GM18907 (cell line): ENCODE results near the gene ADAMTS12.
"Not testable (repeated sequence)": the region's sequence is repeated elsewhere in the genome, so short reads cannot be mapped to it uniquely, and the experiment has no call there.

ENCODE experiments used
- ATAC-seq: cut with Tn5 transposase; IDR thresholded peaks from one replicate; pipeline ENCODE4 v1.9.1; 2021; ENCODE audit warnings: mild to moderate bottlenecking, moderate library complexity; ENCODE audit not compliant: unreplicated experiment

The ADAMTS12 gene

DNA sequence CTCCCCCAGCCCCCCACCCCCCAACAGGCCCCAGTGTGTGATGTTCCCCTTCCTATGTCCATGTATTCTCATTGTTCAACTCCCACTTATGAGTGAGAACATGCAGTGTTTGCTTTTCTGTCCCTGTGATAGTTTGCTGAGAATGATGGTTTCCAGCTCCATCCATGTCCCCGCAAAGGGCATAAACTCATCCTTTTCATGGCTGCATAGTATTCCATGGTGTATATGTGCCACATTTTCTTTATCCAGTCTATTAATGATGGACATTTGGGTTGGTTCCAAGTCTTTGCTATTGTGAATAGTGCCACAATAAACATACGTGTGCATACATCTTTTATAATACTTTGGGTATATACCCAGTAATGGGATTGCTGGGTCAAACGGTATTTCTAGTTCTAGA lies 23.1 kb upstream of the ADAMTS12 start:
- ATAC-seq: not testable (repeated sequence)

DNA sequence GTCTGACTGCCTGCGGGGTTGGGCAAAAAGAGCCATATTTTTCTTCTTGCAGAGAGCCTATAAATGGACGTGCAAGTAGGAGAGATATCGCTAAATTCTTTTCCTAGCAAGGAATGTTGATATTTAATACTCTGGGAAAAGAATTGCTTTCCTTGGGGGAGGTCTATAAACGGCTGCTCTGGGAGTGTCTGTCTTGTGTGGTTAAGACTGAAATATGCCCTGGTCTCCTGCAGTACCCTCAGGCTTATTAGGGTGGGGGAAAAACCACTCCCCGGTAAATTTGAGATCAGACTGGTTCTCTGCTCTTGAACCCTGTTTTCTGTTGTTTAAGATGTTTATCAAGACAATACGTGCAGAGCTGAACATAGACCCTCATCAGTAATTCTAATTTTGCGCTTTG lies 14.5 kb upstream of the ADAMTS12 start:
- not testable (repeated sequence) for ATAC-seq

DNA sequence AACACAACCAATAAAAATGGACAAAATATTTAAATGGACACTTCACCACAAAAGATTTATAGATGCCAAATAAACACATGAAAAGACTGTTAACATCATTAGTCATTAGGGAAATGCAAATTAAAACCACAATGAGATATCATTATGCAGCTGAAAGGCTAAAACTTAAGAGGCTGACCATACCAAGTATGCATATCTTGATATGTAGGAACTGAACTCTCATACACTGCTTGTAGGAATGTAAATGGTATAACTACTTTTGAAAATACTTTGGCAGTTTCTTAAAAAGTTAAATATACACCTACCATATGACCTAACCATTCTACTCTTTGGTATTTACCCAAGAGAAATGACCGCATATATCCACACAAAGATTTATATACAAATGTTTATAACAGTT lies 13.6 kb upstream of the ADAMTS12 start:
- ATAC-seq: no peak

DNA sequence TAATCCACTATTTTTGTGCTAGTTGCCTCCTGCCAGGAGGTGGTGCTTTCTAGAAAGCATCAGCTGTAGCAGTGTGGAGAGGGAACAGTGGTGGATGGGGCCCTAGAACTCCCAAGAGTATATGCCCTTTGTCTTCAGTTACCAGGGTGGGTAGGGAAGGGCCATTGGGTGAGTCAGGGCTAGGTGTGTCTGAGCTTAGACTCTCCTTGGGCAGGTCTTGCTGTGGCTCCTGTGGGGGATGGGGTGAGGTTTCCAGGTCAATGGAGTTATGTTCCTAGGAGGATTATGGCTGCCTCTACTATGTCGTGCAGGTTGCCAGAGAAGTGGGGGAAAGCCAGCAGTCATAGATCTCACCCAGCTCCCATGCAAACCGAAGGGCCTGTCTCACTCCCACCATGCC lies 11.3 kb upstream of the ADAMTS12 start:
- no peak for ATAC-seq

DNA sequence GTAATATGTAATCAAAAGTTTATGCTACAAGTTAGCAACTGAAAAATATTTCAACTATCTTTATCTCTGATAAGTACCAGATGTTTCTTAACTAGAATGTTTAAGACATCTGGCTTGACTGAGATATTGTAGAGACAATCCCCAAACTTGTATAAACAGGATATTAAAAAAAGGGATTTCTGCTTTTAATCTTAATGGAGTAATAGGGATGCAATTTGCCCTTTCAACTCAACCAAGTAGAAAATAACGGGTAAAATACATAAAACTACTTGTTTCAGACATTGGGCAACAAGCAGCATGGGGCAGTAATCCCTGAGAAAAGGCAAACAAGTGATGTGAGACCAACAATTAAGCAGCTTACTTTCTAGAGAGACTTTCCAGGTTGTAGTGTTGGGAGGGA lies 9.4 kb upstream of the ADAMTS12 start:
- ATAC-seq: no peak

DNA sequence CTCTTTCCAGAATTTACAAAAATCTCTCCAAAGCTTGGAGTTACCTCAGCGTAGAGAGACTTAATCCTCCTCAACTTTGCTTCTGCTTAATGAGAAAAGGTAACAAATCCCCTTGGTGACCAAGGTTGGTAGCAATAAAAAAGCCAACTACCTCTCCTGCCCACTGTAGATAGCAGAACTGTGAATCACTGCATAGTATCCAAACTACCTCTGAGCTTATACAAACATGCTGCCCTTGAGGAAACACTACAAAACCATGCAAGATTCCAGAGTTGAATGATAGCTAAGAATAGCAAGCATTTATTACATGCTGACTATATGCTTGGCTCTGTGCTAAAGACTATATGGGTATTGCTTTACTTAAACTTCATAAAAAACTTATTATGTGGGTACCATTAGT lies 2.8 kb upstream of the ADAMTS12 start:
- no peak for ATAC-seq

DNA sequence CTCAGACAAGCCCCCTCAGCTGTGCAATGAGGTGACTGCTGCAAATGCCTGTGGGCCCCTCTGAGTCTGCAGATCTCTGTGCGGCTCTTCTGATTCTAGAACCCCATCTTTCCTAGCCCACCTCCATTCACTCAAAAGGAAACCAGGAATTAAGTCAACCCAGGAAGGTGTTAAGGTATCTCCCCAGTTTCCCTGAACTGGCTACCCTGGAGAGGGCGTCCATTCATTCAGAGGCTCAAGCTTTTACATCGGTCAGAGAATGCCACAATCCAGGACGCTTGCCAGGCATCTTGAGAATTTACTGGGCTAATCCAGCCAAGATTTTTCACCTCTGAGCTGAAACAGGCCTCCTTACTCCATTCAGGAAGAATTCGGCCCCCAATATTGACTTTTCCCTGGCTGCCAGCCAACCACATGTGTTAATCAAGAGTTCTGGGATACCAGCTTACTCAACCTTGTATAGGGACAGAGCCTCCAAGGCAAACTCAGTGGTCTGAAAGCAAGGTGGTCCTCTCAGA lies 889 bp upstream of the ADAMTS12 start:
- no peak for ATAC-seq

DNA sequence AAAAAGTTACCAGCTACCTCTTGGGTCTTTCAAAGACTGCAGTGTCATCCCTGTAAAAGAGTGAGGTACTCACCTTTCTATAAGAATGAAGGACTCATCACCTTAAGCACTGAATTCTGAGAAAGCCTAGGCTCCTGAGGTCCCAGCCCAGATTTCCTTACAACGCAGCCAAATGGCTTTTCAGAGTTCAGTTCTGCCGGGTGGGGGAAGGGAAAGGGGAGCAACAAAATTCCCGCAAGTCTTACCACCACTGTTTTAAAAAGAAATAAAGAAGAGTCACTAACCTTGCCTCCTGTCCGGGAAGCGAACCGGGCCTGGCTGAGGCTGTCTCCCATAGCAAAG lies 373 bp downstream of the ADAMTS12 start:
- ATAC-seq: no peak

DNA sequence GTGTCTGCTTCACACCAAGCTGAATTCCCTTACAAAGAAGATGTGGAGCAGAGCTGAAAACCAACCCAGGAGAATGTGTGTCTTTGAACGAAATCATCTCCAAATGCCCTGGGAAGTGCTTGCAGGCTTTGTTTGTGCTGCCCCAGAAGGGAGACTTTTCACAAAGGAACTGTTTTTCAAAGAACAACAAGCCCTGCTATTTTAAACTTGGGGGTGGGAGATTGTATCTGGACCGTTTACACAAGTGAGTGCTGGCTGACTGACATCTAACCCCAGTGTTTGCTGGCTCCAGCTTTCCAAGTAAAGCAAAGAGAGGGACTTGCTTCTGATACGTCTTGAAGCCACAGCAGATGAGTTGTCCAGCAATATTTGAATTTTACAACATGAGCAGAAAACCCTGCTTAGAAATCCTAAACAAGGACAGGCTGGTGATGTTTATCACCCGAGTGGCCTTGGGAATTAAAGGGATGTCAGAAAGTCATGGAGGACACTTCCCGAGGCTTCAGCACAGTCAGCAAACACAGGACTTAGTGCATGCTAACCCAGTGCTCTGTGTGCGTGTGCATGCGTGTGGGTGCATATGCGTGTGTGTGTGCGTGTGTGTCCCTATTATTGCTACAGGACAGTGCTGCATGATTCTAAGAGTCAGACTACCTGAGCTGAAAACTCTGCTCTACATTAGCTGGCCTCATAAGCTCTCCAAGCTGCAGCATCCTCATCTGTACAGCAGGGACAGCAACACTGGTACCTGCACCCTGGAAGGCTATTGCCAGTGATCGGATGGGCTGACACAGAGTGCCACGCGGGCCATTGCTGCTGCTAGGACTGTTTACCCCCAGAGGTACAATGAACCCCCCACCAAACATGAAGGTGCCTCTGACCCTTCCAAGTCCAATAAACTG lies 1.4 kb downstream of the ADAMTS12 start:
- ATAC-seq: peak; percentile 57

DNA sequence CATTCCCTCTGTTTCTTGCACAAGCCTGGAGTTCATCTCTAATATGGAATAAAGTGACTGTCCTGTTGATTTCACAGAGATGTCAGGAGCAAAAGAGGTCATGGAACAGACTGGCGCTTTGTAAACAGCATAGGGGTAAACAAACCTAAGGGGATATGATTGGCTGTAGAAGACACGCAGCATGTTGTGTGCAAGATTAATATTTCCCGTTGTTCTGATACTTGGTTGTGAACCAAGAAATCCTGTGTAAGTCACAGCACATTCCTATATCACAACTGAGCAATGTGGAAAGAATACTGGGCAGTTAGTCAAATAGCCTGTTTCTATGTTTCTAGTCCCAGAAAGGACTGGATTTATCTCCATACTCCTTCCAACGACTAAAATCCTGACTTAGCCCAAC lies 3.2 kb downstream of the ADAMTS12 start:
- ATAC-seq: no peak

DNA sequence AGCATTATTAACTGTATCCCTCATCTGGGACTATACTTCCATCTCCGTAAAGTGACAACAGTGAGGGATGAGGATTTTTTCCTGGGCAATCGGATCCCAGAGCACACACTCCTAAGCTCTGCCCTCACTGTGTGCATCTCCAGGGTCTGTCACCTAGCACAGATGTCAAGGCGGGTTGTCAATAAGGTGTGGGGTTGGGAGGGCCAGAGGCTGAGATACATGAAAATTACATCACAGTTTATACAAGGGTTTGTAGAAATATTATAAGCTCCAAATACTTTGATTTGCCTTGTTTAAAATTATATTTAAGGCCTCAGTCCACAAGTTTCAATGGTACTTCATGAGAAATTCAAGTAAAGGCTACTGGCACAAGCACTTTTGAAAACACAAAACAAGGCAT lies 4.5 kb downstream of the ADAMTS12 start:
- no peak for ATAC-seq

DNA sequence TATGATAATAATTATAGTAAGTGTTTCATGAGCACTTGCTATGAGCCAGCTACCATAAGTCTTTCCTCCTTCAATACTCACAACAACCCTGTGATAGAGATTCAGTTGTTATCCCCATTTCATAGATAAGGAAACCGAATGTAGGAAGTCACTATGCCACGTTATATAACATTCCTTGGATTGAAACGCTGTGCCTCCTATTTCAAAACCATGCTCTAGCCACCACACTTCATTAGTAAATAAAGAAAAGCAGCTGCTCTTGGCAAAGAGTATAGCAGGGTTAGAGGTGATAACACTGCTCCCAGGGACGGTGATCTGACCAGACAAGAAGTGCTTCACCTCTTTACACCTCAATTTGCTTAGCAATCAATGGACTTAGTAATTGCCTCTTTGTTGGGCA lies 5.5 kb downstream of the ADAMTS12 start:
- ATAC-seq: no peak

DNA sequence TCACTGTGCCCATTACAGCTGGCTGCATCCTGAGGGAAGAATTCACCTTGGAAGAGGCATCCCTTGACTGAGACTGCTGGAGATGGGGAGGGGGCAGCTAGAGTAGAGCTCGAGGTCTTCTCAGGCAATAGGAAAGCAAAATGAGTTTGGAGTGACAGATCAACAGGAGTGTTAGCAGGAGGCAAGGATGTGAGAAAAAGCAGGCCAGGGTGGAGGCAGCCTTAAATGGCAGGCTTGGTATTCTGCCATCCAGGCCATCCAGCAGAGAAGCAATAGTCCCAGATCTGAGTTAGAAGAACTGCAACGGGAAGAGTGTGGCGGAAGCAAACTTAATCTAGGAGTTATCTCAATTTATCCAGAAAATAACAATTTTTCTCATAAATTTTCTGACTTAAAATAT lies 6.1 kb downstream of the ADAMTS12 start:
- no peak for ATAC-seq

DNA sequence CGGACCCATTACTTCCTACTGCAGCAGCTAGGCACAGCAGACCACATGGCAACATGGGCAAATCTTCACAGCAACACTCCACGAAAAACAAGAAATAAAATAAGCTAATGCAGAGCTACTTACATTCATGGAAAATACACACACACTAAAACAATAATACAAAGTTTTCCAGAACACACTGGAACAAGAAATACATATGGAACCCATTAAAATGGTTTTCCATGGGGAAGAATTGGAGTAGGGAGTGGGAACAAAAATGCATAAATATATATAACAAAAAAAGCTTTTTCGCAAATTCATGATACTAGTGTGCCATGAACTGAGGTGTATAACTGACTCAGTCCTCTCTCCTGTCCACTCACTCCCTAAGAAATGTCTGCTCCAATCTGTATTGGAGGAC lies 8.3 kb downstream of the ADAMTS12 start:
- no peak for ATAC-seq

DNA sequence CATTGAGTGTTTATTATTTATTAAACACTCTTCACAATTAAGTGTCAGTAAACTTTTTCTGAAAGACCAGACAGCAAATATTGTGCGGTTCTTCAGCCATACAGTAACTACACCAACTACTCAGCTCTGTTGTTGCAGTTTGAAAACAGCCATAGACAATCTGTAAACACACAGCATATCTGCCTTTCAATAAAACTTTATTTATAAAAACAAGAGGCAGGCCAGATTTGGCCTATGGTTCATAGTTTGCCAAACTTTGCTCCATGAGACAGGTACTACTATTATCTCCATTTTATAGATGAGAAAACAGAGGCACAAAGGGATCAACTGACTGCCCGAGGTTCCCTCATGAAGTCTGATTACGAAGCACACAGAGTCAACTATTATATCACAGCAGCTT lies 11.5 kb downstream of the ADAMTS12 start:
- ATAC-seq: no peak

DNA sequence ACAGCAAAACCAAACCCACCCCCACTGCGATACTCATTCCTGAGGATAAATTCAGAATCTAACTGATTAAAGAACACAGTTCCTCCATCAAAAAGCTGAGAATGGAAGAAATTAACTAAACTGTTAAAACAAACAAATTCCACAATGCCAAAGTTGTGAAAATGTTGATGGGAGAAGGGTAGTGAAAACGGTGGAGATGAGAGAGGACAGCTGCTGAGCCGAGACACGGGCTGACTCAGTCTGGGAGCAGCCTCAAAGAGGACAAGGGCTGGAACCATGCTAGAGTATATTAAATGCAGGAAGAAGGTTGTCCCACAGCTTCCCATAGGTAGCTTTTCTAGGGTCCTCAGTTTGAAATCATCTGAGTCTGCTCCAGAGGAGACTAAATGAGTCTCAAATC lies 14.3 kb downstream of the ADAMTS12 start:
- no peak for ATAC-seq

DNA sequence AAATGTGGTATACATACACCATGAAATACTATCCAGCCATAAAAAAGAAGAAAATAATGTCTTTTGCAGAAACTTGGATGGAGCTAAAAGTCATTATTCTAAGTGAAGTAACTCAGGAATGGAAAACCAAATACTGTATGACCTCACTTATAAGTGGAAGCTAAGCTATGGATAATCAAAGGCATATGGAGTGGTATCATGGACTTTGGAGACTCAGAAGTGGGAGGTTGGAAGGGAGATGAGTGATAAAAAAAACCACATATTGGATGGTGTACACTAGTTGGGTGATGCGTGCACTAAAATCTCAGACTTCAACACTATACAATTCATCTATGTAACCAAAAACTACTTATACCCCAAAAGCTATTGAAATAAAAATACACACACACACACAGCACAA lies 24.5 kb downstream of the ADAMTS12 start:
- no peak for ATAC-seq

DNA sequence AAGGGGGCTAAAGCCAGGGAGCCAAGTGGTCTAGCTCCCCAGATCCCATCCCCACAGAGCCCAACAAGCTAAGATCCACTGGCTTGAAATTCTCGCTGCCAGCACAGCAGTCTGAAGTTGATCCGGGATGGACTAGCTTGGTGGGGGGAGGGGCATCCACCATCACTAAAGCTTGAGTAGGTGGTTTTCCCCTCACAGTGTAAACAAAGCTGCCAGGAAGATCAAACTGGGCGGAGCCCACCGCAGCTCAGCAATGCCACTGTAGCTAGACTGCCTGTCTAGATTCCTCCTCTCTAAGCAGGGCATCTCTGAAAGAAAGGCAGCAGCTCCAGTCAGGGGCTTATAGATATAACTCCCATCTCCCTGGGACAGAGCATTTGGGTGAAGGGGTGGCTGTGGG lies 32.6 kb downstream of the ADAMTS12 start:
- ATAC-seq: not testable (repeated sequence)

DNA sequence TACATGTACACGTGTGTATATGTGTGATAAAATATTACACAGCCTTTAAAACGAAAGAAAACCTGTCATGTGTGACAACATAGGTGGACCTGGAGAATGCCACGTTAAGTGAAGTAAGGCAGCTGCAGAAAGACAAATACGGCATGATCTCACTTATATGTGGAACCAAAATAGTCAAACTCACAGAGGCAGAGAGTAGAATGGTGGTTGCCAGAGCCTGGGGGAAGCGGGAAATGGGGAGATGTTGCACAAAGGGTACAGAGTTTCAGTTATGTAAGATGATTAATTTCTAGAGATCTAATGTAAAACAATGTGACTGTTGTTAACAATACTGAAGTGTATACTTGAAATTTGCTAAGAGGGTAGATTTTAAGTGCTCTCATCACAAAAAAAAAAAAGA lies 34.8 kb downstream of the ADAMTS12 start:
- ATAC-seq: peak; percentile 61

DNA sequence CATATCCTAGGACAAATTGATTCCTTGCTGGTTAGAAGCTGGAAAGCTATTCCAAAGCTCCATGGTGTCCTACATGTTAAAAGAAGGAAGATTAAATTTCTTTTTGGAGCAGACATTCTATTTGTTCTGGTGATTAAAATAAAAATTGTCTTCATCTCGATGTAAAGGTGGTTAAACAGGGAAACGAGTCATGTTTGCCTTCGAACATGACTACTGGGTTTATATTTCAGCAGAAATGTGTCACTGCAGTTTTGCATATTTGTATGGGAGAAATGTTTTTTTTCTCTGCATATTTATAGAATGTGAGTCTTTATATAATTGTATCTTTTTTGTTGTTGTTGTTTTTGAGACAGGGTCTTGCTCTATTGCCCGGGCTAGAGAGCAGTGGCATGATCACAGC lies 36.4 kb downstream of the ADAMTS12 start:
- ATAC-seq: no peak

DNA sequence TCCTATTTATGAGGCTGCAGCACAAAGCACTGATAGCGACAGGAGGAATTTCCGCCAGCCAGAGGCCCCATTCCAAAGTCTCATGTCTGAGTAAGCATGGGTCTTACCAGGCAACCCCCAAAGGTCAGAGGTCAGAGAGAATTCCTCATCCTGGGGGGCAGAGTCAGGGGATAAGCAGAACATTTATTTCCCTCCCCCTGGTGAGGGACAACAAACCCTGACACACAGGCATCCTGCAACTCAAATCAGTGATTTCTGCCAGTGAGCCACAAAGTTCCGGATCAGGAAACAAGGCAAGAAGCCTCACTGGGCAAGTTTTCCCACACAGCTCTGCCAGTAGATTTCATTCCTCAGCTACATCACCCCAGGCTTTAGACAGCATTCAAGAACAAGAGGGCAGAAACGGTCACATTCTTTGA lies 37.0 kb downstream of the ADAMTS12 start:
- no peak for ATAC-seq

DNA sequence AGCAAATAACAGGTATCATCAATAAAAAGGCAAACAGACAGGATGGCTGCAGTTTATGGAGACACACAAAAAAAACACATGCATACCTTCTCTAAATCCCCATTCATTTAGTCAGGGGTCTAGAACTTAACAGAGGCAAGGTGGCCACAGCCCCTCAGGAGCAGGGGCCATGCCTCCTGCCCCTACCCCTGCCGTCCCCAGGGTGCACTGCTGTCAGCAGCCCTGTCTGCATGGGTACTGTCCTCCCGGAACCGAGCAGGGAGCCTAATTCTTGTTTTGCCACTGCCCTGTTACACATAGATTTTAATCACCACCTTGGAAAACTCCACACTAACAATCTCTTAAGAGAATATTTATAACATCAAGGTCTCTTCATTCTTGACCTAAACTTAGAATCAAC lies 39.0 kb downstream of the ADAMTS12 start:
- no peak for ATAC-seq

DNA sequence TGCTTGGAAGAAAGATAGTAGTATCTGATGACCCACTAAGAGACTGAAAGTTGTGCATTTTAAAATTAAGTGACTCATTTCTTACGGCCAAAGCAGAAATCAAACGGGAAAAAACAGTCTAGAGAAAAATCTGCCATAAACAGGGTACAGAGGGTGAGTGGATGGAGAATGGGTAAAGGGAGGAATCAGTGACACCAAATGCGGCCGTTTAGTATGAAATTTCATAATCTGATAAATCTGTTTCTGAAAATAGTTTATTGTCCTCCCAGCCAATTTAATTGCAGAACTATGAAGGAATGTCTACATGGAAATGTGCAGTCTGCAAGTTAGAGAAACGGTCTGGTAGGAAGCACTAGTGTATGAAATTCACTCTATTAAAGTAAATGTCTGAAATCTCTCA lies 39.5 kb downstream of the ADAMTS12 start:
- no peak for ATAC-seq
